Anterior cingulate cortex (tissue), 58 donors: ENCODE data around the gene PARD3.
A peak's percentile ranks its signal among the peaks of the same experiment; 100 is the strongest.
"Not testable (repeated sequence)": the region's sequence is repeated elsewhere in the genome, so short reads cannot be mapped to it uniquely, and the experiment has no call there.

ENCODE experiments used
- DNase-seq, 58 donors: peaks; one replicate each; lab custom pipeline; 2025; lab: John Stamatoyannopoulos, UW

PARD3 gene

GRCh38 chr10:34748357-34748756, 66.7 kb downstream of the PARD3 start:
- no peak for DNase-seq

GRCh38 chr10:34746094-34746493, 69.0 kb downstream of the PARD3 start:
- no peak for DNase-seq

GRCh38 chr10:34745244-34745643, 69.9 kb downstream of the PARD3 start:
- no peak for DNase-seq

DNA sequence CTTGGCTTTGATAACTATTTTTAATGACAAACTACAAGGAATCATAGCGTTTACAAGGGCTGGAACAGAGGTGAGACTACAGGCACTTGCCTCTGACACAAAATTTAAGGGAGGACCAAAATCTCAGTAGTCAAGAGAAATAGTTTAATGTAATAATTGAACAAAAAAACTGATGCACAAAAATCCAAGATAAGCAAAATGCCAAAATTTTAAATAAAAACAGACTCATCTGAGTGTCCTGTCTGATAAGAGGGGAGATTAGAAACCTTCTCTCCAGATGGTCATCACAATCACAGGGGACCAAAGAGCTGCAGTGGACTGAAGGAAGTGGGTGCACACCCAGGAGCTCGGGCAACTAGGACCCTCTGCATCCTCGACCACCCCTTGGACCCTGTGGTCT, 70.5 kb downstream of the PARD3 start:
- DNase-seq = no peak

DNA sequence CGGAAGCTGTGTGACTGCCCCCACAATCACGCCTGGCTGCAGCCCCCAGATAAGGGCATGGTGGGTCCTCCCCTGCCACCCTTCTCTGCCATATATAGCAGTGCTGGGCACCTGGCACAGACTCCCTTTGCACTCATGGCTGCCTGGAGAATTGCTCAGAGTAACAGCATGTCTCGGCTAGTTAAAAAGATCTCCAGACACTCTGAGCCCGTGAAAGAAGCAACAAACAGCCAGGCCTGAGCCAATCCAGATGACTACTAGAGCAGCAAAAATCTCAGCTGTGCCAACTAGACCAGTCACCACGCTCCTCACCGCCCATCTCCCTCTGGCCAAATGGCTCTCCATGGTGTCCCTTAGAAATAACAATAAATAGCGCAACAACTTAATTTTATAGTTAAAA, 71.3 kb downstream of the PARD3 start:
- peak in 13 of 58 donors; percentile 2 to 20 (median 13) for DNase-seq

DNA sequence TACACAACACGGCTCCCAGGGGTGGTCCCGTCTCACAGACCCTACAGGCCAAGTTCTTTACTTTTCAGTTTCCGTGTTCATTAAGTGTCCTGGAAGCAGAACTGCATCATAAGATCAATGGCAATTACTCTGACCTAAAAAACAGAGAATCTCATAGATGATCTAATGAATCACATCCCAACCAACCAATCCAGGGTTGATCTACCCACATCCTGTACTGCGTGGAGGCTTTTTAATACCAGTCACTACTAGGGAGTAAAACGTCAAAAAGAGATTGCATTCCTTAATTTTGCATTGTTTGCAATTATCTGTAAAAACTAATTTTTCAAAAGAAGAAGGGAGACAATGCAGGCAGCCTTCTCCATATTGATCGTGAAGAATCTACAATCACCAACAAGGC, 72.6 kb downstream of the PARD3 start:
- DNase-seq = no peak

DNA sequence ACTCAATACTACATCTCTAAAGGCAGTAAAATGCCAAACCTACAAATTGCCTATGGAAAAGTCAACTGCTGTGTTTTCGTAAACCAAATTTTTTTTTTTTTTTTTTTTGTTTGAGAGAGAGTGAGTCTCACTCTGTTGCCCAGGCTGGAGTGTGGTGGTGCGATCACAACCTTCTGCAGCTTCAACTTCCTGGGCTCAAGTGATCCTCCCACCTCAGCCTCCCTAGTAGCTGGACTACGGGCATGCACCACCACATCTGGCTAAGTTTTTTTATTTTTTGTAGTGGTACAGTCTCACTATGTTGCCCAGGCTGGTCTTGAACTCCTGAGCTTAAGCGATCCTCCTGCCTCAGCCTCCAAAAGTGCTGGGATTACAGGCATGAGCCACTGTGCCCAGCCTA, 74.0 kb downstream of the PARD3 start:
- not testable (repeated sequence) for DNase-seq

DNA sequence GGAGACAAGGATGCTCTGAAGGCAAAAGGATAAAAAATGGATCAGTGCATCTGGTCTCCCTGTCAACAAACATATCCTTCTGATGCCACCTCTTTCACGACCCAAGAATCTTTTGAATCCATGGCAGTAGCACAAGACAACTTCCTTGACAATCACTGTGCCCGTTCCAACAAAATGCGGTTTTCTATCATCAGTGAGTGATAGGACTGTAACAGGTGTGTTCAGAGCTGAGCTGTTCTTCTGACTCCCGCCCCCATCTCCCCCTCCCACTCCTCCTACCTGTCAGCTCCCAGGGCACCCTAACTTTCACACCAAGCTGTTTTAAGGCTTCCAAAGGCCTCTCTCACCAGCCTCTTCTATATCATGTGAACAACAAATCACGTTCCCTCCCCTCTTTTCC, 74.8 kb downstream of the PARD3 start:
- no peak for DNase-seq

GRCh38 chr10:34739915-34740314, 75.2 kb downstream of the PARD3 start:
- DNase-seq = peak in 1 of 58 donors; percentile 3

- DNase-seq = no peak
Measured at GRCh38 chr10:34737772-34738169, 77.3 kb downstream of the PARD3 start.

DNA sequence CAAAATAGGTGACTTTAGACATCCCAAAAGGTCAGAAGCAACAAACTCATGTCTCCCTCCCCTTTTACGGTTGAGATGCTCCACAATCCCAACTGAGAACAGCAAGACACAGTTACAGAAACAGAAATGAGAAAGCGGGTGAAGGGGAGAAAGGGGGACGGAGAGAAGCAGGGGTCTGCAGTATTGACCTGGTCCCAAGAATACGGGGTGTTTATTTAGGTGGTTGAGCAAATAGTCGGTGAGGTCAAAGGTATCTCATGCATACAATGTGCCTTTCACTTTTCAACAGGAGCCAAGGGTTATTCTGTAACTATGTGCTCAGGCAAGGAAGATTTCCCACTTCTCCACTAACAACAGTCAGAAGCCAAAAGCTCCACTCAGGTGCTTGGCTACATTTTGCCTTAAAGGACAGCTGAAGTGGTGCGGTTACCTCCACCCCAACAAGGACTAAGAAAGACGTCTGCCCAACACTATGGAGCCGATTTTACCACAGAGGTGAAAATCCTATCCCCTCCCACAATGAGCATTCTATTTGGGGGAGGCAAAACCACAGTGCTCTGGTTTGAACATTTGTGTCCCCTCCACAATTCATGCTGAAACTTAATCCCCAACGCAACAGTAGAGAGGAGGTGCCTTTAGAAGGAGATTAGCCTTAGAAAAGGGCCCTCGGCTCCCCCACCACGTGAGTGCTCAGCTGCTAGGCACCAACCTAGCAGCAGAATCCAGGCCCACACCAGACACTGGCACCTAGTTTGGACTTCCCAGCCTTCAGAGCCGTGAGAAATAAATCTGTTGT, 77.9 kb downstream of the PARD3 start:
- no peak for DNase-seq

GRCh38 chr10:34734918-34735317, 80.2 kb downstream of the PARD3 start:
- DNase-seq = no peak

DNA sequence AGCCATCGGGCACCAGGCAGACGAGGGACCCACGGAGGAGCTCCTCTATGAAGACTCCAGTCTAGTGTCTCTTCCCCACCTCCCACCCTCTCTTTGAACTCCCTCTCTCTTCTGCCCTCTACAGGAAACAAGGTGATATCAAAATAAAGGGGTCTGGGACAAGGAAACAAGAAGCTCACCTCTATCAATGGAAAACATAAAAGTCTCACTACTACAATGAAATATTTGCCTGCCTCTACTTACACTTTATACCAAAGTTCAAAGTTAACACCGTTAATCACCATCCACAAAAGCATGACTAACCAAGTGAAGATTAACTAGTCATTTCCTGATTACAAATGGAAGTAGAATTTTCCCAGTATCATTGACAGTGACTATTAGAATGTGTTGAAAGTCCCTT, 82.2 kb downstream of the PARD3 start:
- no peak for DNase-seq

DNA sequence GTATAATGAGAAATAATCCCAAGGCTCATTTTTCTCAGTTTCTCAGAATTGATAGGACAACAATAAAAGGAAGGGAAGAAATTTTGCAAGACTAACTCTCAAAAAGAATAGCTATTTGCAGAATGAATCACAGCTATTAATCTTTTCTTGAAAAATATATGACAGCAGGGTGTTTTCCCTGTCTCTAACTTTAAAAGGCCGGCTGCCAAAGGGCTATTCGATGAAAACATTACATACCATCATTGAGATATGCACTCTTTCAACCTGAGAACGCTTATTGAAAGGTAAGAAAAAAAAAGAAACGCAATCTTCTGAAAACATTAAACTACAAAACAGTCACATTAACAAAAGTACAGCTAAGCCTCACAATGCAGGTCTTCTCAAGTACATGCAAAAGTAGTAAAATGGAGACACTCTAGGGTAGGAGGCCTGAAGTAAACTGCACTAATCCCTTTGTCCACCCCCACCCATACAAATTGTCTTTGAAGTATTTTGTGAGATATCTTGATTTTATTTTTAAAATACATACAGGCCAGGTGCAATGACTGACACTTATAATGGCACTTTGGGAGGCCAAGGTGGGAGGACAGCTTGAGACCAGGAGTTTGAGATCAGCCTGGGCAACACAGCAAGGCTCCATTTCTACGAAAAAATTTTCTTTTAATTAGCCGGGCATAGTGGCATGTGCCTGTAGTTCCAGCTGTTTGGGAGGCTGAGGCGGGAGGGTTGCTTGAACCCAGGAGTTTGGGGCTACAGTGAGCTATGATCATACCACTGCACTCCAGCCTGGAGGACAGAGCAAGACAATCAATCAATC, 83.0 kb downstream of the PARD3 start:
- no peak for DNase-seq

GRCh38 chr10:34731213-34731612, 83.9 kb downstream of the PARD3 start:
- no peak for DNase-seq

GRCh38 chr10:34730726-34731125, 84.4 kb downstream of the PARD3 start:
- DNase-seq = no peak

DNA sequence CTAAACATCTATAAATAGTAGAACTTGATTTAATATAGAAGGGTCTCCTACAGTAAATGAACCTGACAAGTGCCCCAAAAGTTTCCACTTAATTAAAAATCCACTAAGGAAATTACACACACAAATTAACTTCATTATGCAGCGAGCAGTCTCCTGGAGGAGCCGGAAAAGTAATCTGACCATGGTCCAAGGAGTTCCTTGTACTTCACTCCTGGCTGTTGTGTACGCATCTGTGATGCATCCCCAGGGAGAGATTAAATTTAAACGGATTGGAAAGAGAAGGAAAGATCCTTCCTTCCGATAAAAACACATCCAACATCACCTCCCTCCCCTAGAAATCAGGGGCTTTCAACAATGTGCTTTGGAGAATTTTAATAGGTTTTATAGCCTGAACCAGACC, 85.5 kb downstream of the PARD3 start:
- no peak for DNase-seq

- no peak for DNase-seq
Measured at GRCh38 chr10:34728361-34728760, 86.7 kb downstream of the PARD3 start.

DNA sequence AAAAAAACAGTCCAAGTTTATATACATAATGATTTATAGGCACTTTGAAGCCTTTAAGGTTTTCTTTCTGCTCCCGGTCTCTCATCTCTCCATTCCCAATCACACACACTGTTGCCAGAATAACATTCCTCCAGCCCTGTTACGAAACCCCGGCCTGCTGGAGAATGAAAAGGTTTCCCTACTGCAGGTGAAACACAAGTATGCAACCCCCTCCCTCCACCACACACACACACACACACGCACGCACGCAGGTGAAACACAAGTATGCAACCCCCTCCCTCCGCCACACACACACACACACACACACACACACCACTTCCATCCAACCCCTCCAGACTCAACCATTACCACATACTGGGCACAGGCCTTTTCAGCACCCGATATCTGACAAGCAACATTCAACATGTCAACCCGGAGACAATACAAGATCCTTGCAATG, 87.5 kb downstream of the PARD3 start:
- DNase-seq = no peak

GRCh38 chr10:34726862-34727261, 88.2 kb downstream of the PARD3 start:
- DNase-seq = no peak

DNA sequence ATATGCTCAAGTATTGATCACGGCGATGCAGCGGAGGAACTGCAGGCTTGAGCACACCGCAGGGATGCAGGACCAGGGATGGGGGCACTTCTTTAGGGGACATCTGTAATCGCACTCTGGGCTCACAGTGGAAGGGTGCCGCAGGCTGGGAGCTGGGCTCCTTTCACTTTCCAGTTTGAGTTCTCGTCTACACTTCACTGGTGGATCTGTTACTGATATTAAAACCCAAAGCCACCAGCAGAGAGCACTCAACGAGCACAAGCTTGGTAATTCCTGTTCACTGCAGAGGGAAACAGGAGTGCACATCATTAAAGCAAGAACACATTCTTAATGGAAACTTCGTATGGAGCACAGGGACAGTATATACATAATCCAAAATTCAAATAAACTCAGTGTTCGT, 91.3 kb downstream of the PARD3 start:
- peak in 16 of 58 donors; percentile 2 to 45 (median 15) for DNase-seq

DNA sequence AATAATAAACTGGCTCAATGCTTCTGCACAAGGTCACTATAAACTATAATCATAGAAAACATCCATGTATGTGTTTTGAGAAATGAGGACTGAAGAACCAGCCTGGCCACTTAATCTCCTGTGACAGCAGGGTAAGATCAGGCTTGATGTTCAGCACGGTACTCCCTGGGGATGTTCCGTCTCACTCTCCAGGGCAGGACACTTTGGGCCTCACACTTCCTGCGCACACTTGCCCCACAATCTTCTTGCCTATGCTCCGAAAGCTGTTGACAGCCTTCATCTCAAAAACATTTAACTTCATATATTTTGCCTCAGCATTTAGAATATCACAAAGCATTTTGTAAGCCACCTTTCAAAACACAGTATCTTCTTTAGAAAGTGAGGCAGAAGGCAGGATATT, 92.7 kb downstream of the PARD3 start:
- DNase-seq = no peak
